HCT116 (cell line): Measurements from ENCODE around the gene TMEM106C. TPM values are rescaled to one million over a fixed set of nuclear protein-coding genes. Genes with fewer than 3 reads are reported as not detected.

Source experiments
- ATAC-seq: fragments of 200-7000 bp; cut with Tn5 transposase; 2 replicates; pipeline ENCODE4 v1.9.1; 2020; ENCODE audit warnings: mild to moderate bottlenecking, moderate library complexity
- BruUV-seq: library from RNA; stranded (reverse); fragments of 400-500 nt; replicated peaks from 2 replicates; lab custom pipeline; 2021; lab: Mats Ljungman, UMichigan
- CTCF ChIA-PET: fragments of 300-600 bp; sonication (Branson Sonifier 250); formaldehyde crosslinking; loops from one replicate; lab custom pipeline; 2021; ENCODE audit warnings: antibody characterized with exemption; lab: Charles Lee
- POLR2A ChIA-PET: fragments of 300-600, 350-600 bp; sonication (Branson Sonifier 250); formaldehyde crosslinking; loops from one replicate; lab custom pipeline; 2021; ENCODE audit warnings: antibody characterized with exemption; lab: Charles Lee
- RAD21 ChIA-PET, 2 experiments: fragments of 300-600 bp; sonication (Branson Sonifier 250); formaldehyde crosslinking; loops; one replicate each; lab custom pipeline; 2023; ENCODE audit warnings: low total read pairs in 2 of 2; ENCODE audit not compliant: uncharacterized antibody in 2 of 2, unreplicated experiment in 2 of 2, low non-redundant PET in 1 of 2; lab: Charles Lee
- DNase-seq: peaks from one replicate; pipeline ENCODE4 v3.0.0-alpha.2; 2010; ENCODE audit warnings: low read depth, low spot score
- H2AFZ ChIP-seq: fragments of 200-600 bp; shearing (Covaris generic), sonication (generic); 2 replicates; pipeline ENCODE4 v1.6.1; 2017; ENCODE audit warnings: low read depth, mixed run types, mixed read lengths, antibody characterized with exemption, low read length; ENCODE audit not compliant: poor library complexity, severe bottlenecking
- H3K27ac ChIP-seq: 2 replicates; pipeline ENCODE4 v1.5.1; 2012; ENCODE audit warnings: low read depth, low read length
- H3K27me3 ChIP-seq: fragments of 200-600 bp; sonication (generic); 2 replicates; pipeline ENCODE4 v1.6.1; 2016; ENCODE audit warnings: mixed run types, low read length, mixed read lengths; ENCODE audit not compliant: insufficient read depth
- H3K36me3 ChIP-seq, 2 experiments: fragments of 200-500 bp in 1 of 2; fragments of 200-600 bp in 1 of 2; sonication (Bioruptor generic) in 1 of 2; sonication (generic) in 1 of 2; 2 replicates each; pipeline versions ENCODE4 v1.5.1 to v1.6.1; 2014 to 2016; ENCODE audit warnings: low read length in 2 of 2, inconsistent platforms in 1 of 2, mixed read lengths in 1 of 2, mixed run types in 1 of 2; ENCODE audit not compliant: insufficient read depth in 2 of 2, control insufficient read depth in 1 of 2
- H3K4me1 ChIP-seq, 2 experiments: fragments of 200-600 bp in 1 of 2; sonication (generic) in 1 of 2; 2 replicates each; pipeline versions ENCODE4 v1.5.1 to v1.6.1; 2012 to 2017; ENCODE audit warnings: low read length in 2 of 2, inconsistent platforms in 1 of 2, mild to moderate bottlenecking in 1 of 2, mixed read lengths in 1 of 2, mixed run types in 1 of 2, moderate library complexity in 1 of 2; ENCODE audit not compliant: insufficient read depth in 2 of 2, control insufficient read depth in 1 of 2
- H3K4me2 ChIP-seq: fragments of 200-600 bp; sonication (generic); 2 replicates; pipeline ENCODE4 v1.6.1; 2017; ENCODE audit warnings: mixed run types, low read length, mixed read lengths
- H3K4me3 ChIP-seq, 2 experiments: fragments of 200-600 bp in 1 of 2; sonication (generic) in 1 of 2; replicated peaks in 1 of 2; 2 replicates each; pipeline ENCODE4 v1.5.1; 2011 to 2016; ENCODE audit warnings: low read length in 2 of 2, control low read depth in 1 of 2, low read depth in 1 of 2, mild to moderate bottlenecking in 1 of 2, mixed read lengths in 1 of 2, mixed run types in 1 of 2
- H3K79me2 ChIP-seq: fragments of 200-600 bp; sonication (generic); 2 replicates; pipeline ENCODE4 v1.6.1; 2017; ENCODE audit warnings: mild to moderate bottlenecking, mixed run types, low read length, moderate library complexity, mixed read lengths; ENCODE audit not compliant: insufficient read depth
- H3K9ac ChIP-seq: fragments of 200-600 bp; sonication (generic); 2 replicates; pipeline ENCODE4 v1.6.1; 2016; ENCODE audit warnings: low read length, mixed read lengths
- H3K9me2 ChIP-seq: fragments of 200-600 bp; sonication (generic), shearing (Covaris generic); 2 replicates; pipeline ENCODE4 v1.6.1; 2017; ENCODE audit warnings: mixed run types, mild to moderate bottlenecking, moderate library complexity; ENCODE audit not compliant: insufficient read depth
- H3K9me3 ChIP-seq, 2 experiments: fragments of 200-500 bp in 1 of 2; fragments of 200-600 bp in 1 of 2; sonication (Bioruptor generic) in 1 of 2; sonication (generic) in 1 of 2; 2 replicates each; pipeline ENCODE4 v1.6.1; 2014 to 2017; ENCODE audit warnings: low read length in 2 of 2, mixed read lengths in 2 of 2, inconsistent platforms in 1 of 2, low read depth in 1 of 2, mild to moderate bottlenecking in 1 of 2, mixed run types in 1 of 2, moderate library complexity in 1 of 2; ENCODE audit not compliant: control insufficient read depth in 1 of 2, insufficient read depth in 1 of 2
- H4K20me1 ChIP-seq: fragments of 200-600 bp; sonication (generic), shearing (Covaris generic); 2 replicates; pipeline ENCODE4 v1.6.1; 2017; ENCODE audit warnings: mixed run types, mild to moderate bottlenecking, moderate library complexity; ENCODE audit not compliant: insufficient read depth
- ATF3 ChIP-seq: IDR thresholded peaks from 2 replicates; pipeline ENCODE4 v1.6.1; 2012
- CEBPB ChIP-seq: IDR thresholded peaks from 2 replicates; pipeline ENCODE4 v1.6.1; 2012; ENCODE audit warnings: low read depth
- EGR1 ChIP-seq: IDR thresholded peaks from 2 replicates; pipeline ENCODE4 v1.6.1; 2012; ENCODE audit warnings: low read depth
- ELF1 ChIP-seq: IDR thresholded peaks from 2 replicates; pipeline ENCODE4 v1.6.1; 2012; ENCODE audit warnings: low read depth, borderline replicate concordance
- EZH2 ChIP-seq: fragments of 200-600 bp; sonication (generic); IDR thresholded peaks from 2 replicates; pipeline ENCODE4 v1.6.1; 2017; ENCODE audit warnings: antibody characterized with exemption, mixed run types
- EZH2phosphoT487 ChIP-seq: fragments of 200-600 bp; IDR thresholded peaks from 2 replicates; pipeline ENCODE4 v1.6.1; 2018; ENCODE audit warnings: antibody characterized with exemption, borderline replicate concordance
- FOSL1 ChIP-seq: IDR thresholded peaks from 2 replicates; pipeline ENCODE4 v1.6.1; 2012; ENCODE audit warnings: low read depth
- MAX ChIP-seq: IDR thresholded peaks from 2 replicates; pipeline ENCODE4 v1.6.1; 2012
- RAD21 ChIP-seq: IDR thresholded peaks from 2 replicates; pipeline ENCODE4 v1.6.1; 2012; ENCODE audit warnings: low read depth, mild to moderate bottlenecking
- SIN3A ChIP-seq: IDR thresholded peaks from 2 replicates; pipeline ENCODE4 v1.6.1; 2012; ENCODE audit warnings: low read depth
- SRF ChIP-seq: IDR thresholded peaks from 2 replicates; pipeline ENCODE4 v1.6.1; 2012; ENCODE audit warnings: low read depth
- TCF7L2 ChIP-seq: IDR thresholded peaks from 2 replicates; pipeline ENCODE4 v1.7.0; 2011; ENCODE audit warnings: borderline replicate concordance, inconsistent platforms; ENCODE audit not compliant: insufficient read depth, insufficient read length; ENCODE audit errors: extremely low read depth
- ZFX ChIP-seq: fragments of 450-650 bp; IDR thresholded peaks from 2 replicates; pipeline ENCODE4 v1.6.1; 2017
- intact Hi-C: fragments of 100-400 bp; cut with micrococcal nuclease; formaldehyde crosslinking; loops from 2 replicates; pipeline ENCODE4 v1.10.0; 2022
- total RNA-seq: library from RNA; stranded (reverse); gene quantifications from one replicate; pipeline ENCODE4 v1.2.1, GENCODE V29; 2021; ENCODE audit not compliant: unreplicated experiment
- TF ChIP-seq, protein P1 (sequence below), 3 experiments: fragments of 200-600 bp in 1 of 3; sonication (generic) in 1 of 3; IDR thresholded peaks in 2 of 3; conservative IDR thresholded peaks in 1 of 3; 2 replicates each; pipeline ENCODE4 v1.5.1; 2012 to 2017; ENCODE audit warnings: low read depth in 2 of 3, low read length in 2 of 3, antibody characterized with exemption in 1 of 3, borderline replicate concordance in 1 of 3, control low read depth in 1 of 3, mild to moderate bottlenecking in 1 of 3, mixed read lengths in 1 of 3, mixed run types in 1 of 3, moderate library complexity in 1 of 3; ENCODE audit not compliant: insufficient read depth in 1 of 3
- TF ChIP-seq, protein P2 (sequence below): IDR thresholded peaks from 2 replicates; pipeline ENCODE4 v1.6.1; 2012; ENCODE audit warnings: low read depth

TMEM106C gene
- total RNA-seq, 1 experiment from 2014 or later, result 94.7 TPM

GRCh38 chr12:48016373-48017020, 53.1 kb downstream of the TMEM106C start:
- Histone ChIP-seq H3K27ac (no peak overlapping the region), H3K9me3 (no peaks in the 10 kb centered on the region), H3K4me2 (no peak overlapping the region), H2AFZ (no peak overlapping the region), H4K20me1 (no peaks in the 10 kb centered on the region), H3K27me3 (peaks cover 21% of the 10 kb centered on the region; the same call in 1 of the 2 replicates), H3K4me1 (no peaks in the 10 kb centered on the region), H3K9me2 (no peaks in the 10 kb centered on the region), H3K36me3 (no peaks in the 10 kb centered on the region), H3K9ac (no peak overlapping the region), H3K4me3 (no peak overlapping the region), H3K79me2 (no peaks in the 10 kb centered on the region)
- ChIA-PET CTCF (no interaction called here), RAD21 (no interaction called here), POLR2A (no interaction called here)
- no TSS peak for BruUV-seq
- no peak for TF ChIP-seq ZFX
- no peak for TF ChIP-seq EZH2phosphoT487
- TF ChIP-seq SIN3A, result no peak
- TF ChIP-seq CEBPB, result no peak
- TF ChIP-seq TCF7L2, result no peak
- no peak for TF ChIP-seq MAX
- TF ChIP-seq, protein P1, sequence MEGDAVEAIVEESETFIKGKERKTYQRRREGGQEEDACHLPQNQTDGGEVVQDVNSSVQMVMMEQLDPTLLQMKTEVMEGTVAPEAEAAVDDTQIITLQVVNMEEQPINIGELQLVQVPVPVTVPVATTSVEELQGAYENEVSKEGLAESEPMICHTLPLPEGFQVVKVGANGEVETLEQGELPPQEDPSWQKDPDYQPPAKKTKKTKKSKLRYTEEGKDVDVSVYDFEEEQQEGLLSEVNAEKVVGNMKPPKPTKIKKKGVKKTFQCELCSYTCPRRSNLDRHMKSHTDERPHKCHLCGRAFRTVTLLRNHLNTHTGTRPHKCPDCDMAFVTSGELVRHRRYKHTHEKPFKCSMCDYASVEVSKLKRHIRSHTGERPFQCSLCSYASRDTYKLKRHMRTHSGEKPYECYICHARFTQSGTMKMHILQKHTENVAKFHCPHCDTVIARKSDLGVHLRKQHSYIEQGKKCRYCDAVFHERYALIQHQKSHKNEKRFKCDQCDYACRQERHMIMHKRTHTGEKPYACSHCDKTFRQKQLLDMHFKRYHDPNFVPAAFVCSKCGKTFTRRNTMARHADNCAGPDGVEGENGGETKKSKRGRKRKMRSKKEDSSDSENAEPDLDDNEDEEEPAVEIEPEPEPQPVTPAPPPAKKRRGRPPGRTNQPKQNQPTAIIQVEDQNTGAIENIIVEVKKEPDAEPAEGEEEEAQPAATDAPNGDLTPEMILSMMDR (IDR thresholded peaks at IDR 0.05 in 2 of 3, conservative IDR thresholded peaks at IDR 0.05 in 1 of 3; ENCODE audit: borderline replicate concordance in 1 of 3, insufficient read depth in 1 of 3, low read depth in 2 of 3, low read length in 2 of 3), result no peak
- no peak for TF ChIP-seq EZH2
- no peak for TF ChIP-seq ELF1
- no peak for TF ChIP-seq FOSL1
- TF ChIP-seq ATF3, result no peak
- TF ChIP-seq, protein P2, sequence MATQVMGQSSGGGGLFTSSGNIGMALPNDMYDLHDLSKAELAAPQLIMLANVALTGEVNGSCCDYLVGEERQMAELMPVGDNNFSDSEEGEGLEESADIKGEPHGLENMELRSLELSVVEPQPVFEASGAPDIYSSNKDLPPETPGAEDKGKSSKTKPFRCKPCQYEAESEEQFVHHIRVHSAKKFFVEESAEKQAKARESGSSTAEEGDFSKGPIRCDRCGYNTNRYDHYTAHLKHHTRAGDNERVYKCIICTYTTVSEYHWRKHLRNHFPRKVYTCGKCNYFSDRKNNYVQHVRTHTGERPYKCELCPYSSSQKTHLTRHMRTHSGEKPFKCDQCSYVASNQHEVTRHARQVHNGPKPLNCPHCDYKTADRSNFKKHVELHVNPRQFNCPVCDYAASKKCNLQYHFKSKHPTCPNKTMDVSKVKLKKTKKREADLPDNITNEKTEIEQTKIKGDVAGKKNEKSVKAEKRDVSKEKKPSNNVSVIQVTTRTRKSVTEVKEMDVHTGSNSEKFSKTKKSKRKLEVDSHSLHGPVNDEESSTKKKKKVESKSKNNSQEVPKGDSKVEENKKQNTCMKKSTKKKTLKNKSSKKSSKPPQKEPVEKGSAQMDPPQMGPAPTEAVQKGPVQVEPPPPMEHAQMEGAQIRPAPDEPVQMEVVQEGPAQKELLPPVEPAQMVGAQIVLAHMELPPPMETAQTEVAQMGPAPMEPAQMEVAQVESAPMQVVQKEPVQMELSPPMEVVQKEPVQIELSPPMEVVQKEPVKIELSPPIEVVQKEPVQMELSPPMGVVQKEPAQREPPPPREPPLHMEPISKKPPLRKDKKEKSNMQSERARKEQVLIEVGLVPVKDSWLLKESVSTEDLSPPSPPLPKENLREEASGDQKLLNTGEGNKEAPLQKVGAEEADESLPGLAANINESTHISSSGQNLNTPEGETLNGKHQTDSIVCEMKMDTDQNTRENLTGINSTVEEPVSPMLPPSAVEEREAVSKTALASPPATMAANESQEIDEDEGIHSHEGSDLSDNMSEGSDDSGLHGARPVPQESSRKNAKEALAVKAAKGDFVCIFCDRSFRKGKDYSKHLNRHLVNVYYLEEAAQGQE, result no peak
- no peak for TF ChIP-seq EGR1
- no peak for TF ChIP-seq RAD21
- TF ChIP-seq SRF, result no peak
- intact Hi-C loops, result no loop called here
- ATAC-seq (no peak), DNase-seq (no peak)
